ENCODE data around the gene CST4. TPM values are rescaled to one million over a fixed set of nuclear protein-coding genes. Genes with fewer than 3 reads are reported as not detected.
"Not testable (repeated sequence)": the region's sequence is repeated elsewhere in the genome, so short reads cannot be mapped to it uniquely, and the experiment has no call there.

Gene CST4
- polyA plus RNA-seq, 1 of the 3 experiments (the other 2 are of a cell fraction), result not detected

DNA sequence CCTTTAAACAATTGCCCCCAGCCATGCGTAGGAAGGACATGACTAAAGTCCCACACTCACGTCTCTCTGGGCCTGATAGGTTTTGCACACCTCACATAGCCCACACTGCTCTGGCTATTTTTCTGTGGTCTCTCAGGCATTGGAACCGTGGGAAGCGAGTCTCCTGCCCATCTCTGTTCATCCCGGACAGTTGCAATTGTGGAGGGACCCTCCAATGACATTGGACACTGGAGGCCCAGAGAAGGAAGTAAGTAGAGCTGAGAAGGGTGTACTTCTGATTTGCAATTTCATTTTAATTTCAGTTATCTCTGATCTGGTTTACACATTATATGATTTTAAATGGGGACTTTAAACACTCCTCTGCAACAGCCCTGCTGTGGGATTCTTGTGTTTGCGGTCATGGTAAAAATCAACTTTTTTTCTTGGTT lies 27.8 kb downstream of the CST4 start:
- CTCF ChIA-PET, result interaction anchor here (1.1 to 1.2 kb wide), 2 partner anchors 8 to 23 kb away, joined by 3 read pairs; partner anchors contain the start of gene CST3
- Histone ChIP-seq H3K79me2 (ENCODE audit: insufficient read depth) (no peaks in the 10 kb centered on the region), H3K9me2 (no peaks in the 10 kb centered on the region), H3K4me3 (ENCODE audit: low read depth in 2 of 2, low read length in 1 of 2) (no peak overlapping the region), H3K27me3 (ENCODE audit: insufficient read depth) (peaks cover 3% of the 10 kb centered on the region; the same call in 1 of the 2 replicates), H4K20me1 (ENCODE audit: insufficient read depth) (no peaks in the 10 kb centered on the region), H2AFZ (ENCODE audit: low read depth) (no peak overlapping the region), H3F3A (replicated peaks; ENCODE audit: insufficient read depth) (no peaks in the 10 kb centered on the region), H3K9me3 (no peaks in the 10 kb centered on the region), H3K36me3 (replicated peaks in 1 of 2; ENCODE audit: control insufficient read depth in 1 of 2, insufficient read depth in 2 of 2, low read length in 1 of 2) (no peaks in the 10 kb centered on the region), H3K27ac (ENCODE audit: low read depth in 2 of 2, low read length in 1 of 2) (no peak overlapping the region), H3K9ac (no peak overlapping the region), H3K4me1 (ENCODE audit: control insufficient read depth in 1 of 2, insufficient read depth in 2 of 2, low read depth in 1 of 2, low read length in 1 of 2) (no peaks in the 10 kb centered on the region), H3K4me2 (no peak overlapping the region)
- DNase-seq, result no peak
- 39% methylated on average over 6 of the region's 6 CpGs for WGBS (ENCODE audit: low lambda C conversion rate)
- POLR2A ChIA-PET, result no interaction called here
- TF ChIP-seq SIN3A (IDR thresholded peaks at IDR 0.05; ENCODE audit: borderline replicate concordance, low read depth, low read length) (no peak), EZH2phosphoT487 (IDR thresholded peaks at IDR 0.05; ENCODE audit: borderline replicate concordance, low read depth) (no peak), USF1 (IDR thresholded peaks at IDR 0.05; ENCODE audit: borderline replicate concordance, low read depth) (no peak)

DNA sequence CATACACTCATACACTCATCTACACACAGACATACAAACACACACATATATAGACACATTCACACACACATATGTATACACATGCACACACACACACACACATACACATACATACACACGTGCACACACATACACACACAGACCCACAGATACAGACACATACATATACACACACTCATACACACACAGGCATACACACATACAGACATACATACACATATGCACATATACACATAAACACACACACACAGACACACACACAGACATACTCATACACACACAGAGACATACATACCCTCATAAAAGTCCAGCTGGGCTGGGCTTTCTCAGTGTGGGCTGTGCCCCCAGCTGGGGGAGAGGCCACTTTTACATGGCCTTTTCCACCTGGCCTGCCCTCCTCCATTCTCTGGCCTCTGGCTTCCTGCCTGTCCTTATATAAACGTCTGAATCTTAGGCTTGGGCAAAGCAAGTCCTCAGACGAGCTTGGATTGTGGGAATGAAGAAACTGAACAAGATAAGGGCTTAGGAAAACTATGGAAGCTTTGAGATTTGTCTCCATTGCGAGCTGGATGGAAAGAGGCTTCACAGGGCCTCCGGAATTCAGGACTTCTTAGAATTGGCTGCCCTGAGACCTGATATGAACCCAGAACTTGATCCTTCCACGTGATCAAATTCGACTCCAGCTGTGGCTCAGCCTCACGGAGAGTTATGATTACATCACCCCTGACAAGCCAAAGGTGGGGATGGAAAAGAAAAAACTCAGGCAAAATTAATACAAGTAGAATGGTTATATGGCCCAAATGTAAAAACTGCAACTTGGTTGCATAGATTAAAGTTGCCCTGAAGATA lies 28.6 kb downstream of the CST4 start:
- H3K9me2 ChIP-seq, result no peaks in the 10 kb centered on the region
- peak; percentile 27; the same call in 1 of the 2 replicates for TF ChIP-seq USF1 (IDR thresholded peaks at IDR 0.05; ENCODE audit: borderline replicate concordance, low read depth)
- TF ChIP-seq MXI1 (IDR thresholded peaks at IDR 0.05; ENCODE audit: low read depth, low read length), result no peak
- H3K4me1 ChIP-seq (ENCODE audit: control insufficient read depth in 1 of 2, insufficient read depth in 2 of 2, low read depth in 1 of 2, low read length in 1 of 2), result no peaks in the 10 kb centered on the region
- CTCF ChIA-PET, result interaction anchor here (1.1 kb wide), 1 partner anchor 8 kb away, joined by 3 read pairs; no protein-coding TSS in a partner anchor
- no peaks in the 10 kb centered on the region for H3F3A ChIP-seq (replicated peaks; ENCODE audit: insufficient read depth)
- DNase-seq, result no peak
- H2AFZ ChIP-seq (ENCODE audit: low read depth), result 0 out of 2 replicates have a peak overlapping the region, but pooled peaks have one; percentile 43
- H3K9me3 ChIP-seq, result no peaks in the 10 kb centered on the region
- no peak overlapping the region for H3K27ac ChIP-seq (ENCODE audit: low read depth in 2 of 2, low read length in 1 of 2)
- no peaks in the 10 kb centered on the region for H3K79me2 ChIP-seq (ENCODE audit: insufficient read depth)
- POLR2A ChIA-PET, result no interaction called here
- no peaks in the 10 kb centered on the region for H4K20me1 ChIP-seq (ENCODE audit: insufficient read depth)
- no peak overlapping the region for H3K4me3 ChIP-seq (ENCODE audit: low read depth in 2 of 2, low read length in 1 of 2)
- no peaks in the 10 kb centered on the region for H3K36me3 ChIP-seq (replicated peaks in 1 of 2; ENCODE audit: control insufficient read depth in 1 of 2, insufficient read depth in 2 of 2, low read length in 1 of 2)
- 21% methylated on average over 8 of the region's 8 CpGs for WGBS (ENCODE audit: low lambda C conversion rate)
- no peak overlapping the region for H3K9ac ChIP-seq
- H3K4me2 ChIP-seq, result no peak overlapping the region
- H3K27me3 ChIP-seq (ENCODE audit: insufficient read depth), result peaks cover 3% of the 10 kb centered on the region; the same call in 1 of the 2 replicates

- H2AFZ ChIP-seq (ENCODE audit: low read depth); H3K9me2 ChIP-seq; H3K9me3 ChIP-seq; H3F3A ChIP-seq (replicated peaks; ENCODE audit: insufficient read depth); H3K27me3 ChIP-seq (ENCODE audit: insufficient read depth); POLR2A ChIA-PET; H3K4me1 ChIP-seq (ENCODE audit: control insufficient read depth in 1 of 2, insufficient read depth in 2 of 2, low read depth in 1 of 2, low read length in 1 of 2); CTCF ChIA-PET; H3K9ac ChIP-seq; H3K79me2 ChIP-seq (ENCODE audit: insufficient read depth); H3K4me3 ChIP-seq (ENCODE audit: low read depth in 2 of 2, low read length in 1 of 2); H3K27ac ChIP-seq (ENCODE audit: low read depth in 2 of 2, low read length in 1 of 2); H3K4me2 ChIP-seq; H3K36me3 ChIP-seq (replicated peaks in 1 of 2; ENCODE audit: control insufficient read depth in 1 of 2, insufficient read depth in 2 of 2, low read length in 1 of 2); DNase-seq; H4K20me1 ChIP-seq (ENCODE audit: insufficient read depth): not testable (repeated sequence)
- 69% methylated on average over 2 of the region's 2 CpGs for WGBS (ENCODE audit: low lambda C conversion rate)
These were observed 29.2 kb downstream of the CST4 start for GRCh38 chr20:23659610-23659988.

All from SK-N-SH (cell line).